ENCODE results near the gene DGCR6L.
"Not testable (repeated sequence)": the region's sequence is repeated elsewhere in the genome, so short reads cannot be mapped to it uniquely, and the experiment has no call there.

The DGCR6L gene

GRCh38 chr22:20325996-20326395, 6.1 kb upstream of the DGCR6L start:
- H3K4me3 ChIP-seq (ENCODE audit: low read depth, low read length): not testable (repeated sequence)

DNA sequence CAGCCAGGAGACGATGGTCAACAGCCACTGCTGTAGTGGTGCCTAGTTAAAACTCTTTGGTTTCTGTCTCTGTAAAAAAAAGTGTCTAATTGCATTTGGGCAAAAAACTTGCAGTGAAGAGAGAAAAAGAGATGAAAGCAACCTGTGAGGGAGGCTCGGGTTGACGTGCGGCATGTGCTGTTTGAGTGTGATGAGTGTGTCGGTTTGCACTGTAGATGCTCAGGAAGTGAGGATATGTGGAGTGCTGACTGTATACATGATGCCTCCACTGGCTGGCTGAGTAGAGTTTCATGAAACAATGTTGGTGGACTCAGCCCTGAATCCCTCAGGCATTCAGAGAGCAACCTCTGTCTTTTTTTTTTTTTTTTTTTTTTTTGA, 4.3 kb upstream of the DGCR6L start:
- no peak overlapping the region for H3K4me3 ChIP-seq (ENCODE audit: low read depth, low read length)

- H3K4me3 ChIP-seq (ENCODE audit: low read depth, low read length): not testable (repeated sequence)
Measured at GRCh38 chr22:20321552-20322211, 1.8 kb upstream of the DGCR6L start.

DNA sequence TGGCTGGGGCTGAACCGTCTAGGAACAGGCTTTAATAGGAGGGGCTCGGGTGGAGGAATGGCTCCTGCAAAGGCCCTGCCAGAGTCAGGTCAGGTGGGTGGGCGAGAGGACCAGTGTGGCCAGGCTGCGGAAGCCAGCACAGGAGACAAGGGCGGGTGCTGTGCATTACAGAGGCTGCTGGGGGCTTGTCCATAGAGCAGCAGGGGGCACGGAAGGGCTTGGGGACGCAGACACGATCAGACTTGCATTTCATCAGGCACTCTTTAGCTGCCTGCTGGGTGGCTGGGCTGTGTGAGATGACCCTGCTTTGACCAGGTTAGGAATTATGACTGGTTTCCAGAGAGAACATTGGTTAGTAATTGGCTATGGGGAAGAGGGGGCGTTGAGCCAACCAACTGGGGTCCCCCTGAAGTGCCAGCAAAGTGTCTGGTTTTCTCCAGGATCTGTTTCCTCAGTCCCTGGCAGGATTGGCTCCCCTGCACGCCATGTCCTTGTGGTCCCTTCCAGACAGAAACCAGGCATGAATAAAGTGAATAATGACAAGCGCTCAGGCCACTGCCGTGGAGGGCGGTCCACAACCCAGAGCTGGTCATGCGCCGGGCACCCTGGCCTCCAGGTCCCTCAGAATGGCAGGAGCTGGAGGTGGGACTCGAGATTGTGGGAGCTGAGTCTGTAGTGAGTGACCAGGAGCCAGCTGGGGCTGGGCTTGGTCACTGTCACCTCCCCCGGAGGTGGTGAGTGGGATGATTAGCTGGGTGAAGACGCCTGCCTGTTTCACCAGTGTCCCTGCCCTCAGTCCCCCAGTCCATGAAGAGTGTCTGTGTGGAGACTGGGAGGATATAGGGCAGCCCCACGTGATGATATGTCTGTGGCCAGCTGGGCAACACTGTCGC, 1.0 kb upstream of the DGCR6L start:
- peak overlapping the region; percentile 87 for H3K4me3 ChIP-seq (ENCODE audit: low read depth, low read length)

DNA sequence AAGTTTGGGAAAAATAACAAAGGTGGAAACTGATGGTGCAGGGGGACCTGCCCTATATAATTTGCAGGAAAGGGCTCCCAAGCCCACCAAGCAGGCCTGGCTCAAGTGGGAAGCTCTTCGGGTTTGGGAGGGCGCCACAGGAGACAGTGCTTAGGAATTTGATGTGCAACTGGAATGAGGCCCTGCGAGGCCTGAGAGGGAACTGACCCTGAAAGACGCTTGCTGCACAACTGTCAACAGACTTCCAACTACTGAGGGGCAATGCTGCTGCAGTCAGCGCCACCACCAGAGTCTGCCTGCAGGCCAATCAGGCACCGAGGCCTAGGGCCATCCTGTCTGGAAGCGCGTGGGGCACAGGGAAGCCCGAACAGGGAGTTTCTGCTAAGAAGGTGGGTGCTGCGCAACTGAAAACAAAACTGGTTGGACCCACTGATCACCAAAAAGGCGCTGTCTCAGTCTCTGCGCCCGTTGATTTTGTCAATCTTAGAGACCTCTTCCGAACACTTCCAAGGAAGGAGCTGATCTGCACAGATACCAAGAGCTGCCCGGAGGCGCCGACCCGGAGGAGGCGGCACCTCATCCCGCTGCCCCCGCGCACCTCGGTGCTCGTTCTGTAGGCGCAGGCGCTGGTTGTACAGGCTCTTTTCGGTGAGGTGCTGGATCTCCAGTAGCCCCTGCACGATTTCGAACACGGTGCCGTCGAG, 667 bp downstream of the DGCR6L start:
- H3K4me3 ChIP-seq (ENCODE audit: low read depth, low read length): peak overlapping the region; percentile 87

DNA sequence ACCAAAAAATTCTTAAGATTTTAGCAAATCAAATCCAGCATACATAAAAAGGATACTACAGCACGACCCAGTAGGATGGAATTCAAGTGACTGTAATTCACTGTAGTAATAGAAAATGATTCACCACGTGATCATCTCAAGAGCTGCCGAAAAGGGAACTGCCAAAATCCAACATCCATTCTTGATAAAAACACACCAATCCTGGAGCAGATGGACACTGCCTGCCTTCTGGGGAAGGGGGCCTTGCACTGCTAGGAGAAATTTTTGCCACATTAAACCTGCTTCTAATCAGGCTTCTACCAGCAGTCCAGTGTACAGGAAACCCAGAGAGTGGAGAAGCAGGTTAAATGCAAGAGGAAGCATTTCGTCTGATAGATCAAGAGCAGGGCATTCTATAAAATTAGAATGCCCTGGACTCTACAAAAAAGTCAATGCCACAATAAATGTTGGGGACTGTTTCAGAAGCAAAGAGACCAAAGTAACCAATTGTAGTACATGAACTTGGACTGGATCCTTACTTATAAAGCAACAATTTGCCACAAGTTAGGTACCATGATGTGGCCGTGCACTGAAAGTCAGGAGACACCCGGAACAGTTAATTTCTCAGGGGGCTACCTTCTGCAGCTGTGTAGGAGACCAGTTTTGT, 1.7 kb downstream of the DGCR6L start:
- not testable (repeated sequence) for H3K4me3 ChIP-seq (ENCODE audit: low read depth, low read length)

DNA sequence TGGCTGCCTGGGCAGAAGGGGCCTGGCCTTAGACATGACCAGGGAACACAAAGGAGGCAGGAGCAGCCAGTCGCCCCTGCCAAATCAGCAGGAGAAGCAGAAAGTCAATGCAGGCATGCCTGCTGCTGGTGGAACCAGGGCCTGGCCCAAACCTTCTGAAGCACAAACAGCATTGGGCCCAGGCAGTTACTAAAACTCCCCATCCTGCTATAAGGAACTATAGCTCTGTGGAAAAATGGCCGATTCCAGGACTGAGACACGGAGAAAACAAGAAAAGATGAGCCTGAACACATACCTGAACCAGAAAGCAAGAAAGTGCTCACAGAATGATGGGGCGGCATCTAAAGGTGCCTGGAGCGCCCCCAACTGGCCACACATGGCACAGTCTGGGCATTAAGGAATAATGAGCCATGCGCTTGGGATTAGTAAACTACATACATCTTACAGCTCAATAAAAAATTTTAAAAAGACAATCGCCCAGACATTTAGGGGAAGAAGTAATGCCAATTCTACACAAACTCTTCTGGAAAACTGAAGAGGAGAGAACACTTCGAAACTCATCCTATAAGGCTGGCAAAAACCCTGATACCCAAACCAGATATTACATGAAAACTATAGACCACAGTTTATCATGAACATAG, 2.3 kb downstream of the DGCR6L start:
- not testable (repeated sequence) for H3K4me3 ChIP-seq (ENCODE audit: low read depth, low read length)

DNA sequence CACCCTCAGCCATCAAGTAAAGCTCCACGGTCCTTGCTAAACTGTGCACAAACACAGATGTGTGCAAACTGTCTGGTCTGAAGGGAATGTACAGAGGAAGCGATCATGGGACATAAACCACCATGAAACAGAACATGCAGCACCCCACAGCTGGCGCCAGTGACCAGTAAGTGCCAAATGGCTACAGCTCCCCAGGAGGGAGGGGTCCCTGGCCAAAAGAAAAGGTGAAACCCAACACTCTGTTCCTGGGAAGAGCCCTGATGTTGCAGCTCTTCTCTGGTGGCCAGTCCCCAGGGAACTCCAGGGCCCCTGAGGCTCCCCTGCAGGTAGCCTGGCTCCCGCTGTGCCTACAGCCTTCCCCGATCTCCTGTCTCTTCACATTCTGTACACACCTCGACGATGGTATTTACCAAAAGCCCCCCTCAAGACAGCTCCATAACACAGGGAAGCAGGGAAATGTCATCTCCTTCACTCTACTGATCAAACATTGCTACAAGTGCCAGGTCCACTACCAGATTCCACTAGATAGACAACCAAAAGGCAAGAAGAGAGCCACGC, 2.9 kb downstream of the DGCR6L start:
- H3K4me3 ChIP-seq (ENCODE audit: low read depth, low read length): no peak overlapping the region

DNA sequence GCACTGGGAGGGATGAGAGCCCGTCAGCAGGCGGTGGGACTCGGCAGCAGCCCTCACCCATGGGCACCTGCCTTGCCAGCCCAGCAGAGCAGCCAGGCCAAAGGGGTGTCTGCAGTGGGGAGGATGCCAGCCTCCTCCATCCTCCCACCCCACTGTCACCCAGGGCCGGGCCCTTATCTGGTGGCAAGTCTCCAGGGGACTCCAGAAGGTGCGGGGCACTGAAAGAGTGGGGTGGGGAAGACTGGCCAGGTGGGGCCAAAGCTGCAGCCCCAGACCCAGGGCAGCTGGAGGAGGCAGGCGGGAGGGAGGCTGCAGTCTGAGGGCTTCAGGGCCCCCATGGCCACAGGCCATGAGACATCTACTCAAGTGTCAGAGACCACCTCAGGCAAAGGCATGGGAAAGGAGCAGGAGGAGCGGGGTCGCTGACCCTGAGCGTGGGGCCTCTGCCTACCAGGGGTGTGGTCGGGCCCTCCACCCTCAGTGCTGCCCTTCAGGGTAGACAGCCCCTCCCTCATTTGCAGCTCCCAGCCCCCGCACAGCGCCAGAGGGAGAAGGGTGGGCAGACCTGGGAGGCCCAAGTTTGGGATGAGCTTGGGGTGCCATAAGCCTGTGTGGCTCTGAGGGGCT, 3.5 kb downstream of the DGCR6L start:
- no peak overlapping the region for H3K4me3 ChIP-seq (ENCODE audit: low read depth, low read length)

GRCh38 chr22:20315337-20316216, 4.3 kb downstream of the DGCR6L start:
- no peak overlapping the region for H3K4me3 ChIP-seq (ENCODE audit: low read depth, low read length)

DNA sequence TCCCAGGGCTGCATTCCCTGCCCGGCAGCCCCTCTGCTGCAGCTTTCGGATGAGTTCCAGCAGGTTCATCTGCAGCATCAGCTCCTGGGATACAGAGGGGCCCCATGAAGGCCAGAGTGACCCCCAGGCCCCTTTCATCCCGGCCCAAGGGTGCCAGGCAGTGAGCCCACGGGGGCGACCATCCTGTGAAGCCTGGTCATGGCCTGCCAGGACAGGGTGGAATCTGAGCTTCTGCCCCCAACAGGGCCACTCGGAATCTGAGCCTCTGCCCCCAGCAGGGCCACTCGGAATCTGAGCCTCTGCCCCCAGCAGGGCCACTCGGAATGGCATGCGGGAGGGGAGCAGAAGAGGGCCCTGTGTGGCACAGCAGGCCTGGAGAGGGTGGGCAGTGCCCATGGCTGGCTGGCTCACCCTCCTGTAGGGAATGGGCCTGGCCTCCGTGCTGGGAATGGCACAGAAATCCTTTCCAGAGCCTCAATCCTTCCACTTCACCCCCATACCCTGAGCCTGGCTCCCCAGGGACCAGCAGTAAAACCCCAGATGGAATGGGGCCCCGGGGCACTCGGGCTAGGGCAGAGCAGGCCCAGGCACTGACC, 5.0 kb downstream of the DGCR6L start:
- not testable (repeated sequence) for H3K4me3 ChIP-seq (ENCODE audit: low read depth, low read length)

DNA sequence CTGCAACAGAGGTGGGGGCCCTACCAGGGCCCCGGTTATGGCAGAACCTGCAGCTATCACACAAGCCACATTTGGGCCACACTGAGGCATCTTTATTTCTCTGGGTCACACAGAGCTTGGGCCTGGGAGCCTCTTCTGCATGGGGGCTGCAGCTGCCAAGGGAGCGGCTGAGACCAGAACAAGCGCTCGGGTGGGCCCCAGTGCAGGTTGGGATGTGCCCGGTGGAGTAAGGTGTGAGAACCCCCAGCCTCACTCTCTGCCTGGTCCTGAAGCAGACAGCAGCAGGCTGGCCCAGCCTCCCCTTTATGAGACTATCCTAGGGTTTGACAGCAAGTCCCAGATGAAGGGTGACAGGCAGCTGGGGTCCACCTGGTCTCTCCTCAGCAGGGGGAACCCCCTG, 5.7 kb downstream of the DGCR6L start:
- not testable (repeated sequence) for H3K4me3 ChIP-seq (ENCODE audit: low read depth, low read length)

- not testable (repeated sequence) for H3K4me3 ChIP-seq (ENCODE audit: low read depth, low read length)
Measured at GRCh38 chr22:20313306-20314077, 6.4 kb downstream of the DGCR6L start.

DNA sequence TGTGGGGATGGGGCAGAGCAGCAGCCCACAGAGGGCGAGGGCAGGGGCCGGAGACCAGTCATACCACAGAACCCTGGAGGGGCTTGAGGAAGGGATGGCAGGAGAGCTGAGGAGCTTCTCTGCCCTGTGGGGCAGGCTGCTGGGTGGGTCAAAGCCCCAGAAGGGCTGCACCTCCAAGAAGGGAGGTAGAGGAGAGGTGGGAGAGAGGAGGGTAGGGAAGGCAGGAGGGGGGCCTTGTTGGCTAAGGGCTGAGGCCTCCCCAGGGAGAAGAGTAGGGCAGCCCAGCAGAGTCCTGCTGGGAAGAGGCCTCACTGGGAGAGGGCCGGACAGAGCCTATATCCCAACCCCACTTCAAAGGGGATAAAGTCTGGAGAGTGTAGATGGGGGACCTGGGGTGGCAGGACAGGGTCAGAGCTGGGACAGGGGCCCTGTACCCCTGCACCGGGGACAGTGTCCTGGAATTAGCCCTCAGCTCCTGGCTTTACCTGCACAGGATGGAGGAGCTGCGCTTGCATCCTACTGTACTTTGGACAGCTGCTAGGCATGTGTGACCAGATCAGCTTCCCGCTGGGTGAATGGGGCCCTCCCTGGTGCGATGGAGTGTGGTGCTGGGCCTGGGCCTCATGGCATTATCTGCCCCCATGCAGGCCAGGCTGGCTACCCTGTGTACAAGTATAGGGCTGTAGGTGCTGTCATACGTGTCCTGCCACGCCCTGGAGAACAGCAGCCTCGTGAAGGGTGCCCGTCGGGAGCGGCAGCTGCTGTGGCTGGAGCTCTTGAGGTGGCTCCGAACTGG, 7.3 kb downstream of the DGCR6L start:
- no peak overlapping the region for H3K4me3 ChIP-seq (ENCODE audit: low read depth, low read length)

DNA sequence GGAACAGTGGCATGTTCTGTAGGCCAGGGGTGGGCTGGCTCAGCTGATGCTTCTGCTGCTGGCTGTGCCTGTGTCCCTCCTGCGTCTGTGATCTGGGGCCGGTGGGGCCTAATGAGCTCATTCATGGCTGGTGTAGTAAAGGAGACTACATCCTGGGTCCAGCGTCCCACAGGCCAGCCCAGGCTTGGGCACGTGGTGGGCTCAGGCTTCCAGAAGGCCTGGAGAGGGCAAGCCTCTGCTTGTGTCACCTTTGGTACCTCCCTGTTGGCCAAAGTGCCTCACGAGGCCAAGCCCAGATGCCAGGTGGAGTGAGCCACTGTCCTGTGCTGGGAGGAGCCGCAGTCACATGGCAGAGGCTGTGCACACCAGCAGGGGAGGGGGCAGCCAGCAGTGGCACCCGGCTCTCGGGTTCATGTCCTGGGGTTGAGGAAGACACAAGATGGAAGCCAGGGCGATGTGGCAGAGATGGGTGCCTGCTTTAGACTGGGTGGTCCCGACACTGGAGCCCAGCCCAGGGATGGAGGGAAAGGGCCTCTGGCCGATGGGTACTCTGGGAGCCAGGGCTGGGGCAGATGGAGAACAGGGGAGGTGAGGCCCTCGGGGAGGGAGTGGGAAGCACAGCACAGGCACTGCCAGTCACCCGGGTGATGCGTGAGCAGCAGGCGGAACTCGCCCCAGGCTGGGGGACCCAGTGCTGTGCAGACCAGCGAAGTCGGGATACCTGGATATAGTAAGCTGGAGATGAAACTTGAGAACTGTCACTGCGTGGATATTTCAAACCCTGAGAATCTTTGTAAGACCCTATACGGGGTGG, 8.4 kb downstream of the DGCR6L start:
- not testable (repeated sequence) for H3K4me3 ChIP-seq (ENCODE audit: low read depth, low read length)

GRCh38 chr22:20310773-20311172, 9.1 kb downstream of the DGCR6L start:
- not testable (repeated sequence) for H3K4me3 ChIP-seq (ENCODE audit: low read depth, low read length)

All from iPS-11a (cell line).